GM21529 (cell line): ENCODE measurements around the gene ARRB1.

Experiments
- ATAC-seq: cut with Tn5 transposase; IDR thresholded peaks from one replicate; pipeline ENCODE4 v1.9.1; 2021; ENCODE audit not compliant: unreplicated experiment

The ARRB1 gene

GRCh38 chr11:75302371-75302770, 49.1 kb downstream of the ARRB1 start:
- ATAC-seq, result no peak

GRCh38 chr11:75301601-75302345, 49.7 kb downstream of the ARRB1 start:
- no peak for ATAC-seq

GRCh38 chr11:75301131-75301530, 50.3 kb downstream of the ARRB1 start:
- ATAC-seq, result no peak

- ATAC-seq, result no peak
Observed at GRCh38 chr11:75298976-75299260, 52.5 kb downstream of the ARRB1 start.

- ATAC-seq, result no peak
Observed at GRCh38 chr11:75298191-75298975, 53.1 kb downstream of the ARRB1 start.

- no peak for ATAC-seq
Observed at GRCh38 chr11:75293903-75294302, 57.6 kb downstream of the ARRB1 start.

- ATAC-seq, result no peak
Observed at GRCh38 chr11:75292943-75293342, 58.5 kb downstream of the ARRB1 start.

GRCh38 chr11:75291741-75292140, 59.7 kb downstream of the ARRB1 start:
- ATAC-seq, result no peak

- ATAC-seq, result no peak
Observed at GRCh38 chr11:75289919-75290318, 61.5 kb downstream of the ARRB1 start.

GRCh38 chr11:75289511-75289760, 62.0 kb downstream of the ARRB1 start:
- no peak for ATAC-seq

GRCh38 chr11:75287579-75287978, 63.9 kb downstream of the ARRB1 start:
- ATAC-seq, result no peak

- no peak for ATAC-seq
Observed at GRCh38 chr11:75286826-75287465, 64.5 kb downstream of the ARRB1 start.

- ATAC-seq, result no peak
Observed at GRCh38 chr11:75285776-75286360, 65.6 kb downstream of the ARRB1 start.

GRCh38 chr11:75283391-75283931, 68.0 kb downstream of the ARRB1 start:
- no peak for ATAC-seq

- no peak for ATAC-seq
Observed at GRCh38 chr11:75281469-75282095, 69.9 kb downstream of the ARRB1 start.

GRCh38 chr11:75280770-75281468, 70.5 kb downstream of the ARRB1 start:
- ATAC-seq, result no peak

GRCh38 chr11:75280227-75280701, 71.2 kb downstream of the ARRB1 start:
- no peak for ATAC-seq

- ATAC-seq, result no peak
Observed at GRCh38 chr11:75279273-75279672, 72.2 kb downstream of the ARRB1 start.

- ATAC-seq, result no peak
Observed at GRCh38 chr11:75277991-75278790, 73.3 kb downstream of the ARRB1 start.
